OCI-LY3 (cell line): Measurements from ENCODE around the gene MAGI2.

Source experiments
- H2AFZ ChIP-seq: fragments of 200-600, 300-600 bp; shearing (Covaris generic); 2 replicates; pipeline ENCODE4 v1.6.0; 2014; ENCODE audit warnings: antibody characterized with exemption, low read depth, low read length
- H3K27ac ChIP-seq: fragments of 200-600, 300-600 bp; sonication (generic); 2 replicates; pipeline ENCODE4 v1.5.1; 2014; ENCODE audit warnings: mild to moderate bottlenecking, low read length, moderate library complexity, mixed read lengths
- H3K27me3 ChIP-seq: fragments of 200-600, 300-600 bp; sonication (generic); 2 replicates; pipeline ENCODE4 v1.6.1; 2014; ENCODE audit warnings: low read depth, low read length, mixed read lengths
- H3K36me3 ChIP-seq: fragments of 200-600, 300-600 bp; sonication (generic); replicated peaks from 2 replicates; pipeline ENCODE3; 2014; ENCODE audit warnings: low read depth, low read length, mixed read lengths
- H3K4me1 ChIP-seq: fragments of 300-600, 200-600 bp; sonication (generic); 2 replicates; pipeline ENCODE4 v1.6.1; 2014; ENCODE audit warnings: low read length, mixed read lengths
- H3K4me2 ChIP-seq: fragments of 200-600, 300-600 bp; sonication (generic); 2 replicates; pipeline ENCODE4 v1.6.1; 2014; ENCODE audit warnings: low read length, mixed read lengths
- H3K4me3 ChIP-seq: fragments of 300-600, 200-600 bp; sonication (generic); 2 replicates; pipeline ENCODE4 v1.5.1; 2014; ENCODE audit warnings: antibody characterized with exemption, mild to moderate bottlenecking, low read length, moderate library complexity
- H3K79me2 ChIP-seq: fragments of 300-600, 200-600 bp; shearing (Covaris generic); 2 replicates; pipeline ENCODE4 v1.6.1; 2014; ENCODE audit warnings: mild to moderate bottlenecking, low read length, mixed read lengths
- H3K9ac ChIP-seq: fragments of 300-600, 200-600 bp; shearing (Covaris generic); 2 replicates; pipeline ENCODE4 v1.6.0; 2014; ENCODE audit warnings: mild to moderate bottlenecking, low read length, moderate library complexity
- H3K9me3 ChIP-seq: fragments of 200-600, 300-600 bp; shearing (Covaris generic); 2 replicates; pipeline ENCODE4 v1.6.1; 2014; ENCODE audit warnings: low read length, mixed read lengths; ENCODE audit not compliant: insufficient read depth
- H4K20me1 ChIP-seq: fragments of 200-600, 300-600 bp; sonication (generic); 2 replicates; pipeline ENCODE4 v1.6.1; 2016; ENCODE audit warnings: low read length, mixed read lengths; ENCODE audit not compliant: insufficient read depth
- CTCF ChIP-seq: fragments of 200-600, 300-600 bp; sonication (generic); IDR thresholded peaks from 2 replicates; pipeline ENCODE4 v1.5.1; 2014; ENCODE audit warnings: antibody characterized with exemption, low read length, low read depth
- EZH2phosphoT487 ChIP-seq: fragments of 200-600 bp; shearing (Covaris generic); IDR thresholded peaks from 2 replicates; pipeline ENCODE4 v1.6.1; 2018; ENCODE audit warnings: antibody characterized with exemption, mixed run types, low read depth

MAGI2 gene

GRCh38 chr7:79420464-79420863 lies 33.0 kb downstream of the MAGI2 start:
- no peaks in the 10 kb centered on the region for H3K79me2 ChIP-seq
- no peak overlapping the region for H3K4me3 ChIP-seq
- no peak overlapping the region for H3K4me2 ChIP-seq
- TF ChIP-seq CTCF, result no peak
- no peak for TF ChIP-seq EZH2phosphoT487
- H3K9ac ChIP-seq, result no peak overlapping the region
- H3K36me3 ChIP-seq, result no peaks in the 10 kb centered on the region
- H2AFZ ChIP-seq, result no peak overlapping the region
- H3K27ac ChIP-seq, result no peak overlapping the region
- H3K27me3 ChIP-seq, result no peaks in the 10 kb centered on the region
- no peaks in the 10 kb centered on the region for H3K4me1 ChIP-seq
- no peaks in the 10 kb centered on the region for H3K9me3 ChIP-seq
- H4K20me1 ChIP-seq, result no peaks in the 10 kb centered on the region

GRCh38 chr7:79414910-79415309 lies 38.6 kb downstream of the MAGI2 start:
- no peak overlapping the region for H3K27ac ChIP-seq
- H4K20me1 ChIP-seq, result no peaks in the 10 kb centered on the region
- H2AFZ ChIP-seq, result no peak overlapping the region
- H3K79me2 ChIP-seq, result no peaks in the 10 kb centered on the region
- no peak overlapping the region for H3K9ac ChIP-seq
- TF ChIP-seq CTCF, result no peak
- TF ChIP-seq EZH2phosphoT487, result no peak
- H3K9me3 ChIP-seq, result no peaks in the 10 kb centered on the region
- H3K4me3 ChIP-seq, result no peak overlapping the region
- H3K36me3 ChIP-seq, result no peaks in the 10 kb centered on the region
- H3K4me1 ChIP-seq, result no peaks in the 10 kb centered on the region
- no peaks in the 10 kb centered on the region for H3K27me3 ChIP-seq
- H3K4me2 ChIP-seq, result no peak overlapping the region

- H3K4me1 ChIP-seq, result no peaks in the 10 kb centered on the region
- no peak overlapping the region for H3K9ac ChIP-seq
These were observed 40.6 kb downstream of the MAGI2 start for GRCh38 chr7:79412915-79413314.

GRCh38 chr7:79412438-79412837 lies 41.0 kb downstream of the MAGI2 start:
- H3K4me3 ChIP-seq, result no peak overlapping the region
- H2AFZ ChIP-seq, result no peak overlapping the region
- no peak overlapping the region for H3K4me2 ChIP-seq
- no peak overlapping the region for H3K9ac ChIP-seq
- no peaks in the 10 kb centered on the region for H3K9me3 ChIP-seq
- H3K4me1 ChIP-seq, result no peaks in the 10 kb centered on the region
- no peaks in the 10 kb centered on the region for H3K27me3 ChIP-seq
- H3K27ac ChIP-seq, result no peak overlapping the region
- H3K79me2 ChIP-seq, result no peaks in the 10 kb centered on the region
- H3K36me3 ChIP-seq, result no peaks in the 10 kb centered on the region
- H4K20me1 ChIP-seq, result no peaks in the 10 kb centered on the region
- TF ChIP-seq EZH2phosphoT487, result no peak
- no peak for TF ChIP-seq CTCF

More at GRCh38 chr7:79412915-79413314, 40.6 kb downstream of the MAGI2 start:
- Histone ChIP-seq H3K9me3 (no peaks in the 10 kb centered on the region), H3K79me2 (no peaks in the 10 kb centered on the region), H2AFZ (no peak overlapping the region), H3K27me3 (no peaks in the 10 kb centered on the region), H3K4me3 (no peak overlapping the region), H3K36me3 (no peaks in the 10 kb centered on the region), H3K4me2 (no peak overlapping the region), H4K20me1 (no peaks in the 10 kb centered on the region), H3K27ac (no peak overlapping the region)
- TF ChIP-seq CTCF, result no peak
- TF ChIP-seq EZH2phosphoT487, result no peak
